ENCODE data around the gene AGAP1.

Gene AGAP1

GRCh38 chr2:235901243-235901642 is 407.4 kb downstream of the AGAP1 start:
- DNase-seq (ENCODE audit: low read depth in 2 of 2, low spot score in 1 of 2): no peak

GRCh38 chr2:235903782-235904584 is 410.1 kb downstream of the AGAP1 start:
- DNase-seq (ENCODE audit: low read depth in 2 of 2, low spot score in 1 of 2): no peak

- no peak for DNase-seq (ENCODE audit: low read depth in 2 of 2, low spot score in 1 of 2)
Observed at GRCh38 chr2:235904585-235904931, 410.7 kb downstream of the AGAP1 start.

GRCh38 chr2:235908826-235909225 is 415.0 kb downstream of the AGAP1 start:
- DNase-seq (ENCODE audit: low read depth in 2 of 2, low spot score in 1 of 2): no peak

- no peak for DNase-seq (ENCODE audit: low read depth in 2 of 2, low spot score in 1 of 2)
Observed at GRCh38 chr2:235909358-235909757, 415.5 kb downstream of the AGAP1 start.

- DNase-seq (ENCODE audit: low read depth in 2 of 2, low spot score in 1 of 2): no peak
Observed at GRCh38 chr2:235910067-235910466, 416.2 kb downstream of the AGAP1 start.

- DNase-seq (ENCODE audit: low read depth in 2 of 2, low spot score in 1 of 2): no peak
Observed at GRCh38 chr2:235911125-235911524, 417.3 kb downstream of the AGAP1 start.

- DNase-seq (ENCODE audit: low read depth in 2 of 2, low spot score in 1 of 2): no peak
Observed at GRCh38 chr2:235911633-235912233, 417.9 kb downstream of the AGAP1 start.

- DNase-seq (ENCODE audit: low read depth in 2 of 2, low spot score in 1 of 2): no peak
Observed at GRCh38 chr2:235914756-235915155, 420.9 kb downstream of the AGAP1 start.

GRCh38 chr2:235917506-235917905 is 423.7 kb downstream of the AGAP1 start:
- DNase-seq (ENCODE audit: low read depth in 2 of 2, low spot score in 1 of 2): no peak

- no peak for DNase-seq (ENCODE audit: low read depth in 2 of 2, low spot score in 1 of 2)
Observed at GRCh38 chr2:235918876-235919275, 425.0 kb downstream of the AGAP1 start.

GRCh38 chr2:235920216-235920865 is 426.5 kb downstream of the AGAP1 start:
- DNase-seq (ENCODE audit: low read depth in 2 of 2, low spot score in 1 of 2): no peak

GRCh38 chr2:235921508-235922191 is 427.8 kb downstream of the AGAP1 start:
- no peak for DNase-seq (ENCODE audit: low read depth in 2 of 2, low spot score in 1 of 2)

- no peak for DNase-seq (ENCODE audit: low read depth in 2 of 2, low spot score in 1 of 2)
Observed at GRCh38 chr2:235922839-235923238, 429.0 kb downstream of the AGAP1 start.

- no peak for DNase-seq (ENCODE audit: low read depth in 2 of 2, low spot score in 1 of 2)
Observed at GRCh38 chr2:235923859-235924674, 430.2 kb downstream of the AGAP1 start.

- no peak for DNase-seq (ENCODE audit: low read depth in 2 of 2, low spot score in 1 of 2)
Observed at GRCh38 chr2:235924675-235925063, 430.8 kb downstream of the AGAP1 start.

GRCh38 chr2:235925250-235925919 is 431.5 kb downstream of the AGAP1 start:
- no peak for DNase-seq (ENCODE audit: low read depth in 2 of 2, low spot score in 1 of 2)

- no peak for DNase-seq (ENCODE audit: low read depth in 2 of 2, low spot score in 1 of 2)
Observed at GRCh38 chr2:235926229-235926628, 432.4 kb downstream of the AGAP1 start.

GRCh38 chr2:235928751-235929370 is 435.0 kb downstream of the AGAP1 start:
- no peak for DNase-seq (ENCODE audit: low read depth in 2 of 2, low spot score in 1 of 2)

GRCh38 chr2:235930701-235931100 is 436.9 kb downstream of the AGAP1 start:
- DNase-seq (ENCODE audit: low read depth in 2 of 2, low spot score in 1 of 2): no peak
